ENCODE measurements around the gene SLIT1. TPM values are rescaled to one million over a fixed set of nuclear protein-coding genes. Genes with fewer than 3 reads are reported as not detected.

The SLIT1 gene
- total RNA-seq, 4 donors from 2014 or later: 0.28 to 1.7 TPM; not detected in 2

DNA sequence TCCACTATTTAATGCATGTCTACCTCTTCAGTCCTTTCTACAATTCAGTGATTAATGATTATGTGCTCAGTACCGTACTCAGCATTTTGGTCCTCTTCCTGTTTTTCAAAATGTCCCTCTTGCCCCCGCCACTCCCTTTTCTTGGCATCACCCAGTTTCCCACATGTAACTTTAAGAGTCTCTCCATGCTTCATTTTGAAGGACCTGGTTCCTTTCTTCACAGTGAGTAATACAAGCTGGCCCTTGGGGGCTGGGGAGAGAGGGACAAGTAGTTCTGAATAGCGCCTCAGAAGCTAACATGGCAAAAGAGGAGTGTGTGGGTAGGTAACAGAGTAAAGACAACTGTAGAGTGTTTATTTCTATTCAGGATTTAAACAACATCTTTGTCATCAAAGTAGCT lies 34.6 kb upstream of the SLIT1 start:
- no peaks in the 10 kb centered on the region for H3K27me3 ChIP-seq
- no peaks in the 10 kb centered on the region for H3K9me3 ChIP-seq
- H3K4me1 ChIP-seq: no peaks in the 10 kb centered on the region
- no peak overlapping the region for H3K27ac ChIP-seq
- DNase-seq: no peak
- H3K36me3 ChIP-seq: peaks cover 0 to 19% (median 0%) of the 10 kb centered on the region in 3 donors
- H3K4me3 ChIP-seq: no peak overlapping the region
- no peak for TF ChIP-seq POLR2A (IDR thresholded peaks at IDR 0.05)
- TF ChIP-seq, protein P1, sequence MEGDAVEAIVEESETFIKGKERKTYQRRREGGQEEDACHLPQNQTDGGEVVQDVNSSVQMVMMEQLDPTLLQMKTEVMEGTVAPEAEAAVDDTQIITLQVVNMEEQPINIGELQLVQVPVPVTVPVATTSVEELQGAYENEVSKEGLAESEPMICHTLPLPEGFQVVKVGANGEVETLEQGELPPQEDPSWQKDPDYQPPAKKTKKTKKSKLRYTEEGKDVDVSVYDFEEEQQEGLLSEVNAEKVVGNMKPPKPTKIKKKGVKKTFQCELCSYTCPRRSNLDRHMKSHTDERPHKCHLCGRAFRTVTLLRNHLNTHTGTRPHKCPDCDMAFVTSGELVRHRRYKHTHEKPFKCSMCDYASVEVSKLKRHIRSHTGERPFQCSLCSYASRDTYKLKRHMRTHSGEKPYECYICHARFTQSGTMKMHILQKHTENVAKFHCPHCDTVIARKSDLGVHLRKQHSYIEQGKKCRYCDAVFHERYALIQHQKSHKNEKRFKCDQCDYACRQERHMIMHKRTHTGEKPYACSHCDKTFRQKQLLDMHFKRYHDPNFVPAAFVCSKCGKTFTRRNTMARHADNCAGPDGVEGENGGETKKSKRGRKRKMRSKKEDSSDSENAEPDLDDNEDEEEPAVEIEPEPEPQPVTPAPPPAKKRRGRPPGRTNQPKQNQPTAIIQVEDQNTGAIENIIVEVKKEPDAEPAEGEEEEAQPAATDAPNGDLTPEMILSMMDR (IDR thresholded peaks at IDR 0.05): no peak

DNA sequence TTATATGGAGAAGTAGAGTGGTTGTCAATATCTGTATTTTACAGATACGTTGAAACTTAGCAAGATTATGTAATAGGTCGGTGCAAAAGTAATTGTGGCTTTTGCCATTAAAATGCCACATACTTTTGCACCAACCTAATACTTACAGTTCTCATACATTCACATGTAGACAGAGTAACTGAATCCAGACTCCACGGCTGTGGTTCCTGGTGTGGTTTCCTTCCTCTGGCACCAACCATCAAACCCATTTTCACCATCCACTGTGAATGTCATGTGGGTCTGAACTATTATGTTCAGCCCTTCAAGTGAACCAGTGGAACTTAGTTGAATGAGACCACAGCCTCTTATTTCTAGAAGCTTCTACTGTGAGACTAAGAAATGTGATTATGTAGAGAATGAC lies 31.5 kb upstream of the SLIT1 start:
- Histone ChIP-seq H3K36me3 (peaks cover 0 to 2% (median 0%) of the 10 kb centered on the region in 3 donors), H3K4me1 (no peaks in the 10 kb centered on the region), H3K27me3 (no peaks in the 10 kb centered on the region), H3K9me3 (no peaks in the 10 kb centered on the region), H3K4me3 (no peak overlapping the region), H3K27ac (no peak overlapping the region)
- no peak for DNase-seq
- TF ChIP-seq, protein P1 (IDR thresholded peaks at IDR 0.05): no peak
- TF ChIP-seq POLR2A (IDR thresholded peaks at IDR 0.05): no peak

DNA sequence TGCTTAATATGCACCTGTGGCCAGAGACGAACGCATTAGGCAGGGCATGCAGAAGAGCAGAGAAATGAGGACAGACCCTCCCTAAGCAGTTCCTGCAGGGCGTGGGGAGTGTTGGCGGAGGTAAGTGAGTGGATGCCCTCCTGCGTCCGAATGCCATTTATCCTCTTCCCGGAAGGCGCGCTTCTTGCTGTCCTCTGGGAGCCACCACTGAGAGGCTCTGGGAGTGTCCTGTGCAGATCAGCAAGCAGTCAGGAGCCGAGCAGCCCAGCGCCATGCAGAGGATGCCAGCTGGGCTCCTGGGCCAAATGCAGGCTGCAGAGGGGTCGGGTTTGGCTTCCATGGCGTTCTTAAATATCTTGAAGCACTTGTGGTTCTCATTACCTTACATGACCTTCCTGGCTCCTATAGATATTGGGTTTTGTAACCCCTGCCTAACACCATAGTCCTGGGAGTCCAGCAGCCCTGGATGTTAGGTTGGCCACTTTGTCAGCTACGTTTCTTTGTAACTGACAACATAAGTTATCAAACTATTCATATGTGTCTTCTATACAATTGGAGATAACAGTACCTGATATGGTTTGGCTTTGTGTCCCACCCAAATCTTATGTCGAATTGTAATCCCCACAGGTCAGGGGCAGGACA lies 30.0 kb upstream of the SLIT1 start:
- Histone ChIP-seq H3K36me3 (no peaks in the 10 kb centered on the region), H3K4me3 (no peak overlapping the region), H3K27me3 (no peaks in the 10 kb centered on the region), H3K4me1 (no peaks in the 10 kb centered on the region), H3K9me3 (no peaks in the 10 kb centered on the region), H3K27ac (no peak overlapping the region)
- DNase-seq: no peak
- TF ChIP-seq POLR2A (IDR thresholded peaks at IDR 0.05): no peak
- TF ChIP-seq, protein P1 (IDR thresholded peaks at IDR 0.05): no peak

DNA sequence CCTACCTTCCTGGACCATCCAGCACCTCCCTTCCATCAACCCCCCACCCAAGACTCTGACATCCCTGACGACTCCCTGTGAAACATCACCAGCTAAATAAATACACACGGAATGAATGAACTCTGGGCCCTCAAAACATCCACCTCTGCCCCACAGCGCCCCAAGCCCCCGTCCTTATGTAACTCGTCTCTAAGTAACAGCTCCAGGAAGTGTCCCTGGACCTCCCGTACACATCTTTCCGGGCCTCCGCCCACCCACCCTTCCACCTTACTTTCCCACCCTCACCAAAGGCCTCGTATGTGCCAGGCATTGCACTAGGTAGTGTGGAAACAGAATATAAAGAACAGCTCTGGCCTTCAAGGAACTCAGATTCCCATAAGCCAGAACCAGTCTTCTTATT lies 27.7 kb upstream of the SLIT1 start:
- no peak for DNase-seq
- no peaks in the 10 kb centered on the region for H3K4me1 ChIP-seq
- H3K27me3 ChIP-seq: no peaks in the 10 kb centered on the region
- TF ChIP-seq, protein P1 (IDR thresholded peaks at IDR 0.05): no peak
- TF ChIP-seq POLR2A (IDR thresholded peaks at IDR 0.05): no peak
- no peaks in the 10 kb centered on the region for H3K9me3 ChIP-seq
- H3K27ac ChIP-seq: no peak overlapping the region
- no peaks in the 10 kb centered on the region for H3K36me3 ChIP-seq
- no peak overlapping the region for H3K4me3 ChIP-seq

DNA sequence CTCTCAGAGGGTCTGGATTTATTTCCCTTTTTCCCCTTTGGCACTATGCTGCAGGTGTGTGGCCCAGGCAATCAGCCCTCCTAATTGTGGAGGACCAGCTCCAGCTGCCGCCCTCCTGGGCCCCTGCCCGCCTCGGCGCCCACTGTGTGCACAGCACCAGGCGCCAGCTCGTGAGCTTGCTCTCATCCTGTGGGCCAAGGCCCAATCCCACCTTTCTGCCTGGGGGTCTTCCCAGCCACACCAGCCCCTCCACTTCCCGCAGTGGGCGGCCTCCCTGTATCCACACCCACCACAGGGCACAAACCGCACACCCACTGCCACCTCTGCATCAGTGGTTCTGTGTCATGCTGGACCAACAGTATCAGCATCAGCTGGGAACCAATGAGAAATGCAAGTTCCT lies 25.5 kb upstream of the SLIT1 start:
- Histone ChIP-seq H3K27me3 (no peaks in the 10 kb centered on the region), H3K36me3 (no peaks in the 10 kb centered on the region), H3K27ac (no peak overlapping the region), H3K4me3 (no peak overlapping the region), H3K4me1 (no peaks in the 10 kb centered on the region), H3K9me3 (no peaks in the 10 kb centered on the region)
- peak in 1 of 3 donors; percentile 40 for DNase-seq
- TF ChIP-seq, protein P1 (IDR thresholded peaks at IDR 0.05): no peak
- TF ChIP-seq POLR2A (IDR thresholded peaks at IDR 0.05): no peak
